Rectal smooth muscle tissue (tissue), 1 donor: Measurements from ENCODE around the gene LDLR.
"Not testable (repeated sequence)": the region's sequence is repeated elsewhere in the genome, so short reads cannot be mapped to it uniquely, and the experiment has no call there.

Source experiments
- H3K27ac ChIP-seq: one replicate; pipeline ENCODE4 v1.7.0; 2013; ENCODE audit warnings: low read depth, low read length, inconsistent platforms
- H3K27me3 ChIP-seq: one replicate; pipeline ENCODE4 v1.7.0; 2013; ENCODE audit warnings: low read length; ENCODE audit not compliant: control insufficient read depth, insufficient read depth
- H3K36me3 ChIP-seq: one replicate; pipeline ENCODE4 v1.7.0; 2013; ENCODE audit warnings: low read length; ENCODE audit not compliant: control insufficient read depth, insufficient read depth
- H3K4me1 ChIP-seq: one replicate; pipeline ENCODE4 v1.7.0; 2013; ENCODE audit warnings: low read length; ENCODE audit not compliant: control insufficient read depth, insufficient read depth
- H3K4me3 ChIP-seq: one replicate; pipeline ENCODE4 v1.7.0; 2013; ENCODE audit warnings: low read length
- H3K9ac ChIP-seq: one replicate; pipeline ENCODE4 v1.7.0; 2013; ENCODE audit warnings: low read length

Gene LDLR

DNA sequence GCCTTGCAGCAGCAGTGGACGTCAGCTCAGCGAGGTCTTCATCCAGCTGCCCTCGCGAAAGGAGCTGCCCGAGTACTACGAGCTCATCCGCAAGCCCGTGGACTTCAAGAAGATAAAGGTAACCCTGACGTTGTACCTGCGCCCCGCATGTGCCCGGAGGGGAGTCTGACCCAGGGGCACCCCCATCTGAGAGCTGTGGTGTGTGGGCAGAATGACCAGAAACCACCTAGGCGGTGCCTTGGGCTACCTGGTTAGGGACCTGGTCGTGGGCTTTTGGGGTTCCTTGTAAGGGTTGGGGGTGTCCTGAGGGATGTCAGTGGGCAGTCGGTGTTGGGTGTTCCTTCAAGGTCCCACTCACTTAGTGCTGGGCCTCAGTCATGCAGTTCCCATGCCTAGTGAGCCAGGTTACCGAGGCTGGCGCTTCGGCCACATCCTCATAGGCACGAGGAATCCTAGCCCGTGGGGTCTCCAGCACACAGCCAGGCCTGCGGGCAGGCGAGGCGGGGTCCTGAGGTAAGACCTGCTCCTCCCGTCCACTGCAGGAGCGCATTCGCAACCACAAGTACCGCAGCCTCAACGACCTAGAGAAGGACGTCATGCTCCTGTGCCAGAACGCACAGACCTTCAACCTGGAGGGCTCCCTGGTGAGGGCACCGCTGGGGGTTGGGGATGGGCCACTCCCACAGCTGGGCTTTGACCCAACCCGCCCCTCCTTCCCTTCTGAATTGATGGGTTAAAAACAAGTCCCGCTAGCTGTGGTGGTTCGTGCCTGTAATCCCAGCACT is 30.8 kb upstream of the LDLR start:
- Histone ChIP-seq H3K27ac (no peak overlapping the region), H3K4me3 (no peak overlapping the region), H3K27me3 (no peaks in the 10 kb centered on the region), H3K4me1 (peaks cover 6% of the 10 kb centered on the region), H3K36me3 (peaks cover 11% of the 10 kb centered on the region), H3K9ac (no peak overlapping the region)

GRCh38 chr19:11059511-11060358 is 29.5 kb upstream of the LDLR start:
- Histone ChIP-seq H3K36me3 (peaks cover 11% of the 10 kb centered on the region), H3K9ac (no peak overlapping the region), H3K4me3 (no peak overlapping the region), H3K4me1 (peaks cover 6% of the 10 kb centered on the region), H3K27ac (no peak overlapping the region), H3K27me3 (no peaks in the 10 kb centered on the region)

DNA sequence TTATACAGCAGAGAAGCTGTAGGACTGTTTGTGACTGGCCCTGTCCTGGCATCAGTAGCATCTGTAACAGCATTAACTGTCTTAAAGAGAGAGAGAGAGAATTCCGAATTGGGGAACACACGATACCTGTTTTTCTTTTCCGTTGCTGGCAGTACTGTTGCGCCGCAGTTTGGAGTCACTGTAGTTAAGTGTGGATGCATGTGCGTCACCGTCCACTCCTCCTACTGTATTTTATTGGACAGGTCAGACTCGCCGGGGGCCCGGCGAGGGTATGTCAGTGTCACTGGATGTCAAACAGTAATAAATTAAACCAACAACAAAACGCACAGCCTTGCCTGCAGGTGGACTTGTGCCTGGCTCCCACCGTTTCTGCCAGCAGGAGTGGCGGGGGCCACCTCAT is 27.3 kb upstream of the LDLR start:
- Histone ChIP-seq H3K27me3 (no peaks in the 10 kb centered on the region), H3K27ac (peak overlapping the region; percentile 89), H3K9ac (no peak overlapping the region), H3K4me1 (peaks cover 6% of the 10 kb centered on the region), H3K4me3 (no peak overlapping the region), H3K36me3 (peaks cover 11% of the 10 kb centered on the region)

DNA sequence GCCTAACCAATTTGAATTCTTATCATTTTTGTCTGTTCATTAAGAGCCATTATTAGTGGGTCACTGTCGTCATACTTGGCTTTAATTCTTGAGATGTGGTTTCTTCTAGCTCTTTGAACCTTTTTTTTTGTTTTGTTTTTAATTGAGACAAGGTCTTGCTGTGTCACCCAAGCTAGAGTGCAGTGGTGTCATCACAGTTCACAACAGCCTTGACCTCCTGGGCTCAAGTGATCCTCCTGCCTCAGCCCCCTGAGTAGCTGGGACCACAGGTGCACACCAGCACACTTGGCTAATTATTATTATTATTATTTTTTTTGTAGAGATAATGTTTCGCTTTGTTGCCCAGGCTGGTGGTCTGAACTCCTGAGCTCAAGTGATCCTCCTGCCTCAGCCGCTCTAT is 25.8 kb upstream of the LDLR start:
- no peak overlapping the region for H3K27ac ChIP-seq
- no peak overlapping the region for H3K9ac ChIP-seq
- H3K4me3 ChIP-seq, result no peak overlapping the region
- H3K36me3 ChIP-seq, result peaks cover 11% of the 10 kb centered on the region
- peaks cover 6% of the 10 kb centered on the region for H3K4me1 ChIP-seq
- no peaks in the 10 kb centered on the region for H3K27me3 ChIP-seq

- no peak overlapping the region for H3K9ac ChIP-seq
- H3K4me1 ChIP-seq, result peaks cover 6% of the 10 kb centered on the region
- peaks cover 8% of the 10 kb centered on the region for H3K36me3 ChIP-seq
- H3K27ac ChIP-seq, result no peak overlapping the region
- H3K4me3 ChIP-seq, result no peak overlapping the region
- H3K27me3 ChIP-seq, result no peaks in the 10 kb centered on the region
These were observed 24.4 kb upstream of the LDLR start for GRCh38 chr19:11064831-11065303.

- Histone ChIP-seq H3K9ac (no peak overlapping the region), H3K4me1 (peaks cover 4% of the 10 kb centered on the region), H3K36me3 (peaks cover 3% of the 10 kb centered on the region), H3K4me3 (no peak overlapping the region), H3K27me3 (no peaks in the 10 kb centered on the region), H3K27ac (no peak overlapping the region)
These were observed 22.9 kb upstream of the LDLR start for GRCh38 chr19:11066326-11066725.

GRCh38 chr19:11067356-11068113 is 21.7 kb upstream of the LDLR start:
- Histone ChIP-seq H3K36me3 (no peaks in the 10 kb centered on the region), H3K27ac (no peak overlapping the region), H3K27me3 (no peaks in the 10 kb centered on the region), H3K4me1 (no peaks in the 10 kb centered on the region), H3K4me3 (no peak overlapping the region), H3K9ac (no peak overlapping the region)

- H3K9ac ChIP-seq, result no peak overlapping the region
- no peaks in the 10 kb centered on the region for H3K27me3 ChIP-seq
- no peaks in the 10 kb centered on the region for H3K4me1 ChIP-seq
- no peak overlapping the region for H3K4me3 ChIP-seq
- no peaks in the 10 kb centered on the region for H3K36me3 ChIP-seq
- no peak overlapping the region for H3K27ac ChIP-seq
These were observed 19.7 kb upstream of the LDLR start for GRCh38 chr19:11069561-11069960.

DNA sequence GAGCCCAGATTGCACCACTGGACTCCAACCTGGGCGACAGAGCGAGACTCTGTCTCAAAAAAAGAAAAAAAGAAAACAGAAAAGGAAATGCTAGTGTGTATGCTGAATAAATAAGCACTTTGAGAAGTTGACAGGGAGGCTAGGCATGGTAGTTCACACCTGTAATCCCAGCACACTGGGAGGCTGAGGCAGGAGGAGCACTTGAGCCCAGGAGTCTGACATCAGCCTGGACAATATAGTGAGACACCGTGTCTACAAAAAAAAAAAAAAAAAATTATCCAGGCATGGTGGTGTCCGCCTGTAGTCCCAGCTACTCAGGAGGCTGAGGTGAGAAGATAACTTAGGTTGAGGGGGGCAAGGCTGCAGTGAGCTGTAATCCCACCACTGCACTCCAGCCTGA is 19.1 kb upstream of the LDLR start:
- H3K4me3 ChIP-seq, result no peak overlapping the region
- no peak overlapping the region for H3K27ac ChIP-seq
- H3K4me1 ChIP-seq, result no peaks in the 10 kb centered on the region
- no peaks in the 10 kb centered on the region for H3K36me3 ChIP-seq
- H3K27me3 ChIP-seq, result no peaks in the 10 kb centered on the region
- H3K9ac ChIP-seq, result no peak overlapping the region

GRCh38 chr19:11073568-11073967 is 15.7 kb upstream of the LDLR start:
- Histone ChIP-seq H3K4me3 (no peak overlapping the region), H3K27me3 (no peaks in the 10 kb centered on the region), H3K4me1 (no peaks in the 10 kb centered on the region), H3K27ac (no peak overlapping the region), H3K9ac (no peak overlapping the region), H3K36me3 (no peaks in the 10 kb centered on the region)

GRCh38 chr19:11076792-11077191 is 12.5 kb upstream of the LDLR start:
- not testable (repeated sequence) for H3K27ac ChIP-seq, H3K4me1 ChIP-seq, H3K36me3 ChIP-seq, H3K4me3 ChIP-seq, H3K27me3 ChIP-seq, H3K9ac ChIP-seq

DNA sequence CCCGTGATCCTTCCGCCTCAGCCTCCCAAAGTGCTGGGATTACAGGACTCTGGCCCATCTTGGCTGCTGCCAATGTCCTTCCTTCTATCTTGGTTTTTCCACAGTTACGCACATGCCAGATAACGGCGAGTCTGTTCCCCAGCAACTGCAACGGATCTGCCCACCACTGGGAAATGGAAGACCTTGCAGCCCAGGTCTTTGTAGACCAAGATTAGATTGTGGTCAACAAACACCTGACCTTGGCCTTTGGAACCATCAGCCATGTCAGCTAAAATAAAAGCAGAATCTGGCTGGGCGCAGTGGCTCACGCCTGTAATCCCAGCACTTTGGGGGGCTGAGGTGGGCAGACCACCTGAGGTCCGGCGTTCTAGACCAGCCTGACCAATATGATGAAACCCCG is 10.4 kb upstream of the LDLR start:
- no peak overlapping the region for H3K9ac ChIP-seq
- no peak overlapping the region for H3K4me3 ChIP-seq
- no peaks in the 10 kb centered on the region for H3K36me3 ChIP-seq
- no peaks in the 10 kb centered on the region for H3K27me3 ChIP-seq
- H3K27ac ChIP-seq, result no peak overlapping the region
- no peaks in the 10 kb centered on the region for H3K4me1 ChIP-seq
